ENCODE data around the gene PPP1R14C. TPM values are rescaled to one million over a fixed set of nuclear protein-coding genes. Genes with fewer than 3 reads are reported as not detected.
"Not testable (repeated sequence)": the region's sequence is repeated elsewhere in the genome, so short reads cannot be mapped to it uniquely, and the experiment has no call there.

The PPP1R14C gene
- total RNA-seq, 1 donor from 2014 or later, result 0.46 TPM

DNA sequence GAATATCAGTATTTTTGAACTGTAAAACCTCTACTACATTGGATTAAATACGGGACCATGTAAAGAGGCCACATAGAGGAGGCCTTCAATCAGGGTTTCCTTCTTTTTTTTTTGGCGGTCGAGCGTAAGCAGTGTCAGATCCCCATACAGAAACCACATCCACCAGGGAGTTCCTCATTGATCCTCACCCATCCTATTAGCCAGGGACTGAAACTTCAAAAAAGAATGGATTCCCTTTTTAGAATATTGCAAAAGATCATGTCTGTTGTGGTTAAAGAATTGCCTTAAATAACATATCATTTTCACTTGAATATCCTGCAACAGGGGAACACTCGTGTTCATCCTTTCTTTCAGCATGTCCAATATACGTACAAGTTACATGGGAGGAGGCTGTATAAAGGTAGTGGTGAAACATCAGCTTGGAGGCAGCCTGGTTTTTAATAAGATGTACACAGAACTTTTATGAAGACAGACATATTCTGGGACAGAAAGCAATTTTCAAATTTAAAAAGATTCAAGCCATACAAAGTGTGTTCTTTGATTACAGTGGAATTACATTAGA lies 96.1 kb downstream of the PPP1R14C start:
- Mint-ChIP-seq H3K9me3 (ENCODE audit: unreplicated experiment) (peaks cover 11% of the 10 kb centered on the region), H3K4me3 (ENCODE audit: unreplicated experiment) (no peak overlapping the region), H3K27me3 (ENCODE audit: unreplicated experiment) (no peaks in the 10 kb centered on the region), H3K4me1 (ENCODE audit: unreplicated experiment) (peaks cover 2% of the 10 kb centered on the region), H3K27ac (ENCODE audit: unreplicated experiment) (no peak overlapping the region), H3K36me3 (ENCODE audit: unreplicated experiment) (no peaks in the 10 kb centered on the region)
- no peak for DNase-seq (ENCODE audit: extremely low spot score, unreplicated experiment)
- TF ChIP-seq, protein P1, sequence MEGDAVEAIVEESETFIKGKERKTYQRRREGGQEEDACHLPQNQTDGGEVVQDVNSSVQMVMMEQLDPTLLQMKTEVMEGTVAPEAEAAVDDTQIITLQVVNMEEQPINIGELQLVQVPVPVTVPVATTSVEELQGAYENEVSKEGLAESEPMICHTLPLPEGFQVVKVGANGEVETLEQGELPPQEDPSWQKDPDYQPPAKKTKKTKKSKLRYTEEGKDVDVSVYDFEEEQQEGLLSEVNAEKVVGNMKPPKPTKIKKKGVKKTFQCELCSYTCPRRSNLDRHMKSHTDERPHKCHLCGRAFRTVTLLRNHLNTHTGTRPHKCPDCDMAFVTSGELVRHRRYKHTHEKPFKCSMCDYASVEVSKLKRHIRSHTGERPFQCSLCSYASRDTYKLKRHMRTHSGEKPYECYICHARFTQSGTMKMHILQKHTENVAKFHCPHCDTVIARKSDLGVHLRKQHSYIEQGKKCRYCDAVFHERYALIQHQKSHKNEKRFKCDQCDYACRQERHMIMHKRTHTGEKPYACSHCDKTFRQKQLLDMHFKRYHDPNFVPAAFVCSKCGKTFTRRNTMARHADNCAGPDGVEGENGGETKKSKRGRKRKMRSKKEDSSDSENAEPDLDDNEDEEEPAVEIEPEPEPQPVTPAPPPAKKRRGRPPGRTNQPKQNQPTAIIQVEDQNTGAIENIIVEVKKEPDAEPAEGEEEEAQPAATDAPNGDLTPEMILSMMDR (IDR thresholded peaks at IDR 0.05), result no peak

DNA sequence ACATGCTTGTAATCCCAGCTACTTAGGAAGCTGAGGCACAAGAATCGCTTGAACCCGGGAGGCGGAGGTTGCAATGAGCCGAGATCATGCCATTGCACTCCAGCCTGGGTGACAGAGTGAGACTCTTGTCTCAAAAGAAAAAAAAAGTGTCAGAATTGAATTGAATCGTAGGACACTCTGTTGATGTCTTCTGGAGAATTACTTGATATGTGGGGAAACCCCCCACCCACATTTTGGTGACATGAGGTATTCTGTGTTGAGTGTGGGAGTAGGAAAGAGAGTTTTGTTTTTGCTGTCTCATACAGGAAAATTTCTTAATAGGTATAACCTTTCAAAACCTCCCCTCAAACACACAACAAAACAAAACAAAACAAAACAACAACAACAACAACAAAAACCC lies 98.9 kb downstream of the PPP1R14C start:
- H3K36me3 Mint-ChIP-seq (ENCODE audit: unreplicated experiment); H3K27me3 Mint-ChIP-seq (ENCODE audit: unreplicated experiment); H3K4me1 Mint-ChIP-seq (ENCODE audit: unreplicated experiment); H3K27ac Mint-ChIP-seq (ENCODE audit: unreplicated experiment); DNase-seq (ENCODE audit: extremely low spot score, unreplicated experiment); H3K4me3 Mint-ChIP-seq (ENCODE audit: unreplicated experiment): not testable (repeated sequence)
- H3K9me3 Mint-ChIP-seq (ENCODE audit: unreplicated experiment), result peaks cover 11% of the 10 kb centered on the region

DNA sequence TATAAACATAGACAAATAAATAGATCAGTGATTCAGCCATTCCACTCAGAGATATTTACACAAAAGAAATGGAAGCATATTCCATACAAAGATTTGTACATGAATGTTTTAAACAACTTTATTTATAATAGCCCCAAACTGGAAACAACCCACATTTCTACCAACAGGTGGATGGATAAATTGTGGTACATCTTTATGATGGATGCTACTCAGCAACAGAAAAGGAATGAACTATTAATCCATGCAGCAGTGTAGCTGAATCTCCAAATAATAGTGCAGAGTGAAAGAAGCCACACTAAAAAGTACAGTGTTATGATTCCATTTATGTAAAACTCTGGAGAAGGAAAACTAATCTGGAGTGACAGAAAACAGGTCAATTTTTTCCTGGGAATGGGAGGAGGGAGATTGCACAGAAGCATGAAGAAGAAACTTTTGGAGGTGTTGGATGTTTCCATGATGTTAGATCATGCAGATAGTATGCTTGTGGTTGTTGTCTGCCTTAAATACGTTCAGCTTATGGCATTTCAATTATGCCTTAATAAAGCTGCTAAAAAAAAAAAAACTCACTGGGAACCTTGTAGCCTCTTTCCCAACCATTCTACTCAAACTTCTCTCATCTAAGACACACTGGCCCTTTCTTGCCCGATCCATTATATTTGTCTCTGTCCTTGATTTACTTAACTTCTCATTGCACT lies 100.9 kb downstream of the PPP1R14C start:
- Mint-ChIP-seq H3K36me3 (ENCODE audit: unreplicated experiment) (no peaks in the 10 kb centered on the region), H3K4me3 (ENCODE audit: unreplicated experiment) (no peak overlapping the region), H3K4me1 (ENCODE audit: unreplicated experiment) (no peaks in the 10 kb centered on the region), H3K27me3 (ENCODE audit: unreplicated experiment) (no peaks in the 10 kb centered on the region), H3K27ac (ENCODE audit: unreplicated experiment) (no peak overlapping the region), H3K9me3 (ENCODE audit: unreplicated experiment) (peaks cover 18% of the 10 kb centered on the region)
- DNase-seq (ENCODE audit: extremely low spot score, unreplicated experiment), result no peak
- TF ChIP-seq, protein P1 (IDR thresholded peaks at IDR 0.05), result no peak

DNA sequence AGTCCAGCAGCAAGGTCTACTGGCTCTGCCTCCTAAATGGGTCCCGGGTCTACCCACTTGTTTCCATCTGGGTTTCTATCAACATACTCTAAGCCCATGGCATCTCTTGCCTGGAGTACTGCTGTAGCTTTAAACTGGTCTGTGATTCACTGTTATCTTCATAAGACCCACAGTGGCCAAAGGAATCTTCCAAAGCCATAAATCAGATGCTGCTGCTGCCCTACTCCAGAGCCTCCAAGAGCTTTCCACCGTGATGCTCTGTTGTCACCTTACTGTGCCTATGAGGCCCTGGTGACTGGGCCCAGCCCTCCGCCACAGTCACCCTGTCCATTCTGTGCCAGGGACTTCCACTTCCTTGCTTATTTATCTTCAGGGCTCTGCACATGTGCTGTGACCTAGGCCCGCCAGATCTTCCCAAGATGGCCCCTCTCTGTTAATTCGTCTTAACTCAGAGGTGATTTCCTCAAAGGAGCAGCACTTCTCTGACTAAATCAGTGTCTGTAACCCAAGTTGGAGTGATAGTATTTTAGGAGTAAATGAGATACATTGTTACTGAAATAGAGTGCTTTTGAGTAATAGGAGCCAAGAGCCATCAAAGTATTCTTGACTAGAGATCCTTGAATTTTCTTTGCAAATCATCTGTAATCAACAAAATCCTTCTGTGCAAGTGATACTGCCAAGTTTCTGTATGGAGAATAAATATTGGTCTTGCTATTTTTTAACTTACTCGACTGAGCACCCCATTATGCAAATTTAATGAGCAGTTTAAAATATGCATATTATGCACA lies 102.5 kb downstream of the PPP1R14C start:
- TF ChIP-seq, protein P1 (IDR thresholded peaks at IDR 0.05), result no peak
- no peaks in the 10 kb centered on the region for H3K27me3 Mint-ChIP-seq (ENCODE audit: unreplicated experiment)
- no peaks in the 10 kb centered on the region for H3K4me1 Mint-ChIP-seq (ENCODE audit: unreplicated experiment)
- no peak for DNase-seq (ENCODE audit: extremely low spot score, unreplicated experiment)
- no peak overlapping the region for H3K27ac Mint-ChIP-seq (ENCODE audit: unreplicated experiment)
- no peak overlapping the region for H3K4me3 Mint-ChIP-seq (ENCODE audit: unreplicated experiment)
- no peaks in the 10 kb centered on the region for H3K36me3 Mint-ChIP-seq (ENCODE audit: unreplicated experiment)
- H3K9me3 Mint-ChIP-seq (ENCODE audit: unreplicated experiment), result peaks cover 12% of the 10 kb centered on the region

DNA sequence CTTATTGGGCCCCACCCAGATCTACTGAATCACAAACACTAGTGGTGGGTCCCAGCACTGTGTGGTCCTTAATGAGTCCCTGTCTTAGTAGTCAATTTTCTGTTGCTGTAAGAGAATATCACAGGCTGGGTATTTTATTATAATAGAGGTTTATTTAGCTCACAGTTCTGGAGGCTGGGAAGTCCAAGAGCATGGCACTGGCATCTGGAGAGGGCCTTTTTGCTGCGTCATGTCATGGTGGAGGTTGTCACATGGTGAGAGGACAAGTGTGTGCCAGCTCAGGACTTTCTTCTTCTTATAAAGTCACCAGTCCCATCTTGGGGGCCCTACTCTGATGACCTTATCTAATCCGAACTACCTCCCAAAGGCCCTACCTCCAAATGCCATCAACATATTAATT lies 105.0 kb downstream of the PPP1R14C start:
- TF ChIP-seq, protein P1 (IDR thresholded peaks at IDR 0.05), result no peak
- Mint-ChIP-seq H3K9me3 (ENCODE audit: unreplicated experiment) (peaks cover 12% of the 10 kb centered on the region), H3K36me3 (ENCODE audit: unreplicated experiment) (no peaks in the 10 kb centered on the region), H3K27me3 (ENCODE audit: unreplicated experiment) (no peaks in the 10 kb centered on the region), H3K4me1 (ENCODE audit: unreplicated experiment) (peaks cover 7% of the 10 kb centered on the region), H3K4me3 (ENCODE audit: unreplicated experiment) (no peak overlapping the region), H3K27ac (ENCODE audit: unreplicated experiment) (no peak overlapping the region)
- no peak for DNase-seq (ENCODE audit: extremely low spot score, unreplicated experiment)
